ENCODE measurements around the gene MYH7.
"Not testable (repeated sequence)": the region's sequence is repeated elsewhere in the genome, so short reads cannot be mapped to it uniquely, and the experiment has no call there.

DNA sequence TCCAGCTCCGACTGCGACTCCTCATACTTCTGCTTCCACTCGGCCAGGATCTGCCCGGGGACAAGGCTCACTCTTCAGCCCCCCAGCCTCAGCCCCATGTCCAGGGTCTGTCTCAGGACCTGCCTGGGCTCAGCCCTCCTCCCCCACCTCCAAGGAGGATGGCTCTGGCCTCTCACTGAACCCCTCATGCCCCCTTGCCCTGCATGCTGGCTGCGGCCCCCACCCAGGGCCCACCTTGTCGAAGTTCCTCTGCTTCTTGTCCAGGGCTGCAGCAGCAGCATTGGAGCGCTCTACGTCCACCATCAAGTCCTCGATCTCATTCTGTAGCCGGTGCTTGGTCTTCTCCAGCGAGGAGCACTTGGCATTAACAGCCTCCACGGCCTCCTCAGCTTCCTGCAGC, 18.2 kb downstream of the MYH7 start:
- TF ChIP-seq, protein P1, sequence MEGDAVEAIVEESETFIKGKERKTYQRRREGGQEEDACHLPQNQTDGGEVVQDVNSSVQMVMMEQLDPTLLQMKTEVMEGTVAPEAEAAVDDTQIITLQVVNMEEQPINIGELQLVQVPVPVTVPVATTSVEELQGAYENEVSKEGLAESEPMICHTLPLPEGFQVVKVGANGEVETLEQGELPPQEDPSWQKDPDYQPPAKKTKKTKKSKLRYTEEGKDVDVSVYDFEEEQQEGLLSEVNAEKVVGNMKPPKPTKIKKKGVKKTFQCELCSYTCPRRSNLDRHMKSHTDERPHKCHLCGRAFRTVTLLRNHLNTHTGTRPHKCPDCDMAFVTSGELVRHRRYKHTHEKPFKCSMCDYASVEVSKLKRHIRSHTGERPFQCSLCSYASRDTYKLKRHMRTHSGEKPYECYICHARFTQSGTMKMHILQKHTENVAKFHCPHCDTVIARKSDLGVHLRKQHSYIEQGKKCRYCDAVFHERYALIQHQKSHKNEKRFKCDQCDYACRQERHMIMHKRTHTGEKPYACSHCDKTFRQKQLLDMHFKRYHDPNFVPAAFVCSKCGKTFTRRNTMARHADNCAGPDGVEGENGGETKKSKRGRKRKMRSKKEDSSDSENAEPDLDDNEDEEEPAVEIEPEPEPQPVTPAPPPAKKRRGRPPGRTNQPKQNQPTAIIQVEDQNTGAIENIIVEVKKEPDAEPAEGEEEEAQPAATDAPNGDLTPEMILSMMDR (conservative IDR thresholded peaks at IDR 0.05; ENCODE audit: low read depth, low read length) = not testable (repeated sequence)
- not testable (repeated sequence) for TF ChIP-seq EZH2 (IDR thresholded peaks at IDR 0.05; ENCODE audit: borderline replicate concordance, low read depth, low read length, poor library complexity, severe bottlenecking)
